WI38 (cell line): ENCODE measurements around the gene WNK3.

Source experiments
- H3K4me3 ChIP-seq: 2 replicates; pipeline ENCODE4 v1.5.1; 2011; ENCODE audit warnings: low read depth, mild to moderate bottlenecking, control low read depth, low read length
- TF ChIP-seq, protein P1 (sequence below): IDR thresholded peaks from 2 replicates; pipeline ENCODE4 v1.5.1; 2012; ENCODE audit warnings: low read depth, mild to moderate bottlenecking, control low read depth, low read length

Gene WNK3

DNA sequence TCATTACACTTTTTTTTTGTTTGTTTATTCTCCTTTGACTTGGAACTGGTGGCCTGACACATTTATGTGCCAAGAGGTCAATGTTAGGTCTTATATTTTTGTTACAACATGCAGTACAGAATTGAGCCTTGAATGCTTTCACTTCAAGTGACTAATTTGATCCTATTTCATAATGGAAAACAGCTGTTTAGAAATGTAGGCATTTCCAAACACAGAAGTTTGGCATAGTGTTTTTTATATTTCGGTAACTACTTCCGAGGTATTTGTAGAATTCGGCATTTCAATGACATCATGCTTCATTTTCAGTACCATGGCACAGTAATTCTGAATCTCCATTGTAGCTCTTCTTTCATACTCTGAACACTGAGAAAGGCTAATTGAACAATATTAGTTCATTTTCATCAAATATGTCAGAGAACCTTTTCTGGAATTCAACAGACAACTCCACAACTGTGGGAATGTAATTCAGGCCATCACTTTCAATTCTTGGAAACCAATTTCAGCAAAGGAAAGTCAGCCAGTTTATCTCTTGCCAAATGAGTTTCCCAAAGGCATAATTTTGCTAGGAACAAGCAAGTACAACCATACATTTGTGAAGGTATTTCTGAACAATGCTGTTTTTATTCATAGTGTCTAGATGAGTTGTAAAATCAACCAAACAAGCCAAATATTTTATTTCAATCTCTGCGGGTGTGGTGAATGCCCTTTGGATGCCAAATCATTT, 186.2 kb downstream of the WNK3 start:
- TF ChIP-seq, protein P1, sequence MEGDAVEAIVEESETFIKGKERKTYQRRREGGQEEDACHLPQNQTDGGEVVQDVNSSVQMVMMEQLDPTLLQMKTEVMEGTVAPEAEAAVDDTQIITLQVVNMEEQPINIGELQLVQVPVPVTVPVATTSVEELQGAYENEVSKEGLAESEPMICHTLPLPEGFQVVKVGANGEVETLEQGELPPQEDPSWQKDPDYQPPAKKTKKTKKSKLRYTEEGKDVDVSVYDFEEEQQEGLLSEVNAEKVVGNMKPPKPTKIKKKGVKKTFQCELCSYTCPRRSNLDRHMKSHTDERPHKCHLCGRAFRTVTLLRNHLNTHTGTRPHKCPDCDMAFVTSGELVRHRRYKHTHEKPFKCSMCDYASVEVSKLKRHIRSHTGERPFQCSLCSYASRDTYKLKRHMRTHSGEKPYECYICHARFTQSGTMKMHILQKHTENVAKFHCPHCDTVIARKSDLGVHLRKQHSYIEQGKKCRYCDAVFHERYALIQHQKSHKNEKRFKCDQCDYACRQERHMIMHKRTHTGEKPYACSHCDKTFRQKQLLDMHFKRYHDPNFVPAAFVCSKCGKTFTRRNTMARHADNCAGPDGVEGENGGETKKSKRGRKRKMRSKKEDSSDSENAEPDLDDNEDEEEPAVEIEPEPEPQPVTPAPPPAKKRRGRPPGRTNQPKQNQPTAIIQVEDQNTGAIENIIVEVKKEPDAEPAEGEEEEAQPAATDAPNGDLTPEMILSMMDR, result no peak
- no peak overlapping the region for H3K4me3 ChIP-seq

DNA sequence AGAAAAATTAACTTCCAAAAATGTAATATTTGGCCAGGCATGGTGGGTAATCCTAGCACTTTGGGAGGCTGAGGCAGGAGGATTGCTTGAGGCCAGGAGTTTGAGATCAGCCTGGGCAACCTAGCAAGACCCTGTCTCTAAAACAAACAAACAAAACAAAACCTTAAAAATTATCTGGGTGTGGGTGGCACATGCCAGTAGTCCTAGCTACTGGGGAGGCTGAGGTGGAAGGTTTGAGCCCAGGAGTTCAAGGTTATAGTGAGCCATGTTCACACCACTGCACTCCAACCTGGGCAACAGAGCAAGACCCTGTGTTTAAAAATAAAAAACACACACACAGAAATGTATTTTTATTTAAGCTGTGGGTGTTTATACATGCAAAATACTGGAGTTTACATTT, 186.8 kb downstream of the WNK3 start:
- TF ChIP-seq, protein P1, result no peak
- no peak overlapping the region for H3K4me3 ChIP-seq

GRCh38 chrX:54166915-54167314, 190.9 kb downstream of the WNK3 start:
- TF ChIP-seq, protein P1, result no peak

DNA sequence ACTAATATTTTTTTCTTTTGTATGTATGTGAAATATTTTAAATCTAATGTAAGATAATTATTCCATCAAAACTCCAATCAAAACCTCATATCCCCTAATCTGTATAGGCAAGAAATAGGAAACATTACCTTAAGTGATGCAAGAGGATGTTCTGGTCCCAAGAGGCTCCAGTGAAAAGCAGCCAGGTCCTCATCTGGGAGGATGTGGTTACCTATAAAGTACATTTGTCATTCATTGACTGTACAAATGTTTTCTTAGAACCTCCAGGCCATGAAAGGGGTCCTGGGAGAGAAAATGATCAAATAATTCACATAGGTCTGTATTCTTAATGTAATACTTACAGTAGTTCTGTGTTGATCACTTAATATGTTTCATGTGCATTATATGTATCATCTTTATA, 200.3 kb downstream of the WNK3 start:
- TF ChIP-seq, protein P1, result no peak
- H3K4me3 ChIP-seq, result no peak overlapping the region

More at GRCh38 chrX:54166915-54167314, 190.9 kb downstream of the WNK3 start:
- no peak overlapping the region for H3K4me3 ChIP-seq
